Spleen (tissue), 11 donors: ENCODE results near the gene PATZ1. TPM values are rescaled to one million over a fixed set of nuclear protein-coding genes. Genes with fewer than 3 reads are reported as not detected.
A peak's percentile ranks its signal among the peaks of the same experiment; 100 is the strongest.

ENCODE experiments used
- DNase-seq: peaks from one replicate; pipeline ENCODE4 v3.0.0-alpha.2; 2020
- H3K27ac ChIP-seq, 8 donors: fragments of 200-600 bp; sonication (generic) in 7 of 8; 1 replicate in 4 of 8; 2 replicates in 4 of 8; pipeline versions ENCODE4 v1.5.0 to v1.8.0; 2016 to 2021; ENCODE audit warnings: inconsistent platforms in 4 of 8, mild to moderate bottlenecking in 4 of 8, moderate library complexity in 1 of 8
- H3K27me3 ChIP-seq, 7 donors: fragments of 200-600 bp; sonication (generic) in 6 of 7; replicated peaks in 1 of 7; 1 replicate in 4 of 7; 2 replicates in 3 of 7; pipeline versions ENCODE4 v1.5.0 to v1.8.0; 2016 to 2021; ENCODE audit warnings: inconsistent platforms in 3 of 7, mild to moderate bottlenecking in 1 of 7
- H3K36me3 ChIP-seq, 6 donors: fragments of 200-600 bp; sonication (generic) in 5 of 6; 1 replicate in 4 of 6; 2 replicates in 2 of 6; pipeline versions ENCODE4 v1.5.0 to v1.8.0; 2016 to 2021; ENCODE audit warnings: inconsistent platforms in 2 of 6
- H3K4me1 ChIP-seq, 6 donors: fragments of 200-600 bp; sonication (generic) in 5 of 6; 1 replicate in 3 of 6; 2 replicates in 3 of 6; pipeline versions ENCODE4 v1.5.0 to v1.8.0; 2016 to 2021; ENCODE audit warnings: inconsistent platforms in 3 of 6
- H3K4me3 ChIP-seq, 8 donors: fragments of 200-600 bp; sonication (generic) in 7 of 8; 1 replicate in 4 of 8; 2 replicates in 4 of 8; pipeline versions ENCODE4 v1.5.0 to v1.8.0; 2016 to 2021; ENCODE audit warnings: inconsistent platforms in 4 of 8, mild to moderate bottlenecking in 4 of 8, moderate library complexity in 2 of 8
- H3K9me3 ChIP-seq, 8 donors: fragments of 200-600 bp; sonication (generic) in 7 of 8; 1 replicate in 4 of 8; 2 replicates in 4 of 8; pipeline versions ENCODE4 v1.5.0 to v1.8.0; 2016 to 2021; ENCODE audit warnings: inconsistent platforms in 4 of 8
- CTCF ChIP-seq, 11 experiments: fragments of 200-600 bp in 7 of 11; fragments of 450-650 bp in 4 of 11; sonication (generic) in 4 of 11; IDR thresholded peaks in 8 of 11; conservative IDR thresholded peaks in 3 of 11; 1 replicate in 7 of 11; 2 replicates in 4 of 11; pipeline versions ENCODE4 v1.4.0 to v1.8.0; 2016 to 2021; ENCODE audit warnings: antibody characterized with exemption in 11 of 11, inconsistent platforms in 4 of 11, mild to moderate bottlenecking in 1 of 11
- POLR2A ChIP-seq, 3 donors: fragments of 450-650 bp; IDR thresholded peaks; one replicate each; pipeline ENCODE4 v1.5.1; 2017; ENCODE audit warnings: antibody characterized with exemption in 3 of 3, mild to moderate bottlenecking in 1 of 3
- POLR2AphosphoS5 ChIP-seq, 3 donors: sonication (generic); formaldehyde crosslinking; IDR thresholded peaks; one replicate each; pipeline ENCODE4 v1.5.1; 2017; ENCODE audit warnings: antibody characterized with exemption in 3 of 3
- WGBS, 5 donors: extraction: QIAGEN DNeasy Blood & Tissue Kit in 3 of 5; methylation state at CpG; one replicate each; pipeline versions ENCODE4 v1.1.5 to v1.1.7; 2013 to 2018; 5-methylcytosine and 5-hydroxymethylcytosine counted together
- intact Hi-C: fragments of 100-400 bp; cut with DNase I; formaldehyde crosslinking; loops from one replicate; pipeline ENCODE4 v1.15.0; 2023; ENCODE audit warnings: low total_unique reads
- polyA plus RNA-seq, 3 donors: library from polyadenylated mRNA; stranded (reverse); fragments of 200-250 nt; gene quantifications; one replicate each; pipeline ENCODE4 v1.2.1, GENCODE V29; 2013
- total RNA-seq, 7 donors: library from RNA; depleted of rRNA in 3 of 7; stranded (reverse); fragments of >200 nt in 3 of 7; fragmentation: NEBNext Ultra II Directional in 4 of 7; extraction: Animal tissue kit (Norgen Biotek cat#: 25700) in 4 of 7; gene quantifications; one replicate each; pipeline versions ENCODE4 v1.1.0 to v1.2.1, GENCODE V29; 2016 to 2021
- donor health status: healthy with polysubstance abuse.
- donor health status: DM: no; HTN: no; CAD: no; lungs with moderate emphysema.
- donor health status: DM: no; HTN: no; CAD: no.
- donor health status: Bipolar disorder and iron deficiency.
- donor health status: healthy.
- donor health status: DM: no; HTN: no; CAD: no.
- donor health status: DM: yes; HTN: yes; CAD: no.

PATZ1 gene
- total and polyA plus RNA-seq, 10 donors, result 19.8 to 36.9 (median 27.7) TPM

GRCh38 chr22:31286360-31287255 lies 59.5 kb downstream of the PATZ1 start:
- Histone ChIP-seq H3K27me3 (no peaks in the 10 kb centered on the region), H3K4me1 (peaks cover 43 to 97% (median 84%) of the 10 kb centered on the region in 6 donors), H3K27ac (peak overlapping the region; percentile 98 to 100 (median 99)), H3K9me3 (no peaks in the 10 kb centered on the region), H3K4me3 (peak overlapping the region in 2 of 8 donors; percentile 77 to 87), H3K36me3 (peaks cover 3 to 82% (median 52%) of the 10 kb centered on the region in 6 donors)
- 43 to 49% (median 46%) methylated on average over 8 of the region's 8 CpGs for WGBS, 5 donors
- no peak for DNase-seq
- TF ChIP-seq POLR2AphosphoS5 (IDR thresholded peaks at IDR 0.05) (peak in 2 of 3 donors; percentile 41 to 97), POLR2A (IDR thresholded peaks at IDR 0.05) (peak in 2 of 3 donors; percentile 41 to 67), CTCF (IDR thresholded peaks at IDR 0.05 in 8 of 11, conservative IDR thresholded peaks at IDR 0.05 in 3 of 11) (no peak)
- intact Hi-C loops, result no loop called here

GRCh38 chr22:31284281-31285155 lies 61.6 kb downstream of the PATZ1 start:
- Histone ChIP-seq H3K36me3 (peaks cover 3 to 99% (median 71%) of the 10 kb centered on the region in 6 donors), H3K4me1 (peaks cover 42 to 100% (median 82%) of the 10 kb centered on the region in 6 donors), H3K4me3 (peak overlapping the region in 1 of 8 donors; percentile 40), H3K27ac (peak overlapping the region; percentile 98 to 100 (median 99)), H3K9me3 (no peaks in the 10 kb centered on the region), H3K27me3 (no peaks in the 10 kb centered on the region)
- WGBS, 5 donors, result 21 to 27% (median 25%) methylated on average over 3 of the region's 3 CpGs
- intact Hi-C loops, result no loop called here
- no peak for DNase-seq
- TF ChIP-seq POLR2A (IDR thresholded peaks at IDR 0.05) (no peak), CTCF (IDR thresholded peaks at IDR 0.05 in 8 of 11, conservative IDR thresholded peaks at IDR 0.05 in 3 of 11) (no peak), POLR2AphosphoS5 (IDR thresholded peaks at IDR 0.05) (peak in 2 of 3 donors; percentile 70)

- Histone ChIP-seq H3K4me1 (peaks cover 27 to 99% (median 66%) of the 10 kb centered on the region in 6 donors), H3K27me3 (no peaks in the 10 kb centered on the region), H3K9me3 (no peaks in the 10 kb centered on the region), H3K36me3 (peaks cover 3 to 99% (median 73%) of the 10 kb centered on the region in 6 donors), H3K27ac (peak overlapping the region in 7 of 8 donors; percentile 7 to 99 (median 98)), H3K4me3 (no peak overlapping the region)
- no peak for TF ChIP-seq CTCF (IDR thresholded peaks at IDR 0.05 in 8 of 11, conservative IDR thresholded peaks at IDR 0.05 in 3 of 11)
- TF ChIP-seq POLR2AphosphoS5 (IDR thresholded peaks at IDR 0.05), result peak; percentile 44 to 82 (median 51)
- intact Hi-C loops, result no loop called here
- 78 to 86% (median 85%) methylated on average over 5 to 8 of the region's 8 CpGs for WGBS, 5 donors
- DNase-seq, result no peak
These were observed 63.2 kb downstream of the PATZ1 start for GRCh38 chr22:31282748-31283468.
